MCF 10A (cell line): ENCODE measurements around the gene ACSS3. TPM values are rescaled to one million over a fixed set of nuclear protein-coding genes. Genes with fewer than 3 reads are reported as not detected.

Experiments used
- BruUV-seq: library from RNA; stranded (reverse); fragments of 400-500 nt; replicated peaks from 2 replicates; lab custom pipeline; 2021; lab: Mats Ljungman, UMichigan
- CTCF ChIA-PET: fragments of 300-600 bp; sonication (Branson Sonifier 250); formaldehyde crosslinking; extraction: SDS; loops from one replicate; lab custom pipeline; 2021; ENCODE audit warnings: antibody characterized with exemption, inconsistent platforms; lab: Yijun Ruan, JAX
- POLR2A ChIA-PET: fragments of 300-600, 350-650 bp; sonication (Branson Sonifier 250); formaldehyde crosslinking; extraction: SDS; loops from one replicate; lab custom pipeline; 2020; ENCODE audit warnings: antibody characterized with exemption, inconsistent platforms; lab: Yijun Ruan, JAX
- DNase-seq: peaks from one replicate; pipeline ENCODE4 v3.0.0-alpha.2; 2018; ENCODE audit not compliant: unreplicated experiment
- H3K27ac Mint-ChIP-seq: one replicate; pipeline ENCODE4 v1.8.0; 2022; ENCODE audit warnings: mild to moderate bottlenecking, low read depth, mixed read lengths; ENCODE audit not compliant: unreplicated experiment
- H3K27me3 Mint-ChIP-seq: one replicate; pipeline ENCODE4 v1.8.0; 2022; ENCODE audit warnings: mixed read lengths; ENCODE audit not compliant: insufficient read depth, unreplicated experiment
- H3K36me3 Mint-ChIP-seq: one replicate; pipeline ENCODE4 v1.8.0; 2022; ENCODE audit warnings: mild to moderate bottlenecking, moderate library complexity, mixed read lengths; ENCODE audit not compliant: insufficient read depth, unreplicated experiment
- H3K4me1 Mint-ChIP-seq: one replicate; pipeline ENCODE4 v1.8.0; 2022; ENCODE audit warnings: mixed read lengths; ENCODE audit not compliant: insufficient read depth, unreplicated experiment
- H3K4me3 Mint-ChIP-seq: one replicate; pipeline ENCODE4 v1.8.0; 2022; ENCODE audit warnings: mild to moderate bottlenecking, moderate library complexity, mixed read lengths; ENCODE audit not compliant: unreplicated experiment
- H3K9me3 Mint-ChIP-seq: one replicate; pipeline ENCODE4 v1.8.0; 2022; ENCODE audit warnings: mixed read lengths; ENCODE audit not compliant: unreplicated experiment
- intact Hi-C: fragments of 100-400 bp; cut with micrococcal nuclease; formaldehyde crosslinking; loops from 2 replicates; pipeline ENCODE4 v1.14.1; 2022
- total RNA-seq: library from RNA; stranded (reverse); gene quantifications from 2 replicates; pipeline ENCODE4 v1.2.3, GENCODE V29; 2022
- TF ChIP-seq, protein P1 (sequence below): fragments of 200-600 bp; IDR thresholded peaks from one replicate; pipeline ENCODE4 v1.8.0; 2022; ENCODE audit warnings: antibody characterized with exemption, mild to moderate bottlenecking; ENCODE audit not compliant: unreplicated experiment

ACSS3 gene
- total RNA-seq, 1 experiment from 2014 or later = not detected

DNA sequence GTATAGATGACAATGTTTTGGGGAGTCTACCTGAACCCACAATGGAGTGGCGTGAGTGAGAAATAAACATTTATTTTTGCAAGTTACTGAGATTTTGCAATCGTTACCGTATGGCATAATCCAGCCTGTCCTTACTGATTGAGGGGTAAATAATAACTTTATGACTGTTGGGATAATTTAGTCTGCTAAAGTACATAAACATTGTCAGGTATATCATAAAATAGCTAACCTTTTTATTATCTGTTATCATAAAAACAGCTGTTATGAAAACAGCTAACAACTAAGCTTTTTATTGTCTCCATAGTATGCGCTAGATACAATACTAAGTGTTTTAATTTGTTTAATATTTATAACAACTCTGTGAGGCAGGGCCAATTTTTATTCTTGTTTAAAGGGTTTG, 10.3 kb downstream of the ACSS3 start:
- TF ChIP-seq, protein P1, sequence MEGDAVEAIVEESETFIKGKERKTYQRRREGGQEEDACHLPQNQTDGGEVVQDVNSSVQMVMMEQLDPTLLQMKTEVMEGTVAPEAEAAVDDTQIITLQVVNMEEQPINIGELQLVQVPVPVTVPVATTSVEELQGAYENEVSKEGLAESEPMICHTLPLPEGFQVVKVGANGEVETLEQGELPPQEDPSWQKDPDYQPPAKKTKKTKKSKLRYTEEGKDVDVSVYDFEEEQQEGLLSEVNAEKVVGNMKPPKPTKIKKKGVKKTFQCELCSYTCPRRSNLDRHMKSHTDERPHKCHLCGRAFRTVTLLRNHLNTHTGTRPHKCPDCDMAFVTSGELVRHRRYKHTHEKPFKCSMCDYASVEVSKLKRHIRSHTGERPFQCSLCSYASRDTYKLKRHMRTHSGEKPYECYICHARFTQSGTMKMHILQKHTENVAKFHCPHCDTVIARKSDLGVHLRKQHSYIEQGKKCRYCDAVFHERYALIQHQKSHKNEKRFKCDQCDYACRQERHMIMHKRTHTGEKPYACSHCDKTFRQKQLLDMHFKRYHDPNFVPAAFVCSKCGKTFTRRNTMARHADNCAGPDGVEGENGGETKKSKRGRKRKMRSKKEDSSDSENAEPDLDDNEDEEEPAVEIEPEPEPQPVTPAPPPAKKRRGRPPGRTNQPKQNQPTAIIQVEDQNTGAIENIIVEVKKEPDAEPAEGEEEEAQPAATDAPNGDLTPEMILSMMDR = no peak
- CTCF ChIA-PET = no interaction called here
- Mint-ChIP-seq H3K4me1 (no peaks in the 10 kb centered on the region), H3K36me3 (no peaks in the 10 kb centered on the region), H3K9me3 (no peaks in the 10 kb centered on the region), H3K27ac (no peak overlapping the region), H3K4me3 (no peak overlapping the region), H3K27me3 (peaks cover 37% of the 10 kb centered on the region)
- DNase-seq = no peak
- POLR2A ChIA-PET = no interaction called here
- intact Hi-C loops = no loop called here
- BruUV-seq = no TSS peak

DNA sequence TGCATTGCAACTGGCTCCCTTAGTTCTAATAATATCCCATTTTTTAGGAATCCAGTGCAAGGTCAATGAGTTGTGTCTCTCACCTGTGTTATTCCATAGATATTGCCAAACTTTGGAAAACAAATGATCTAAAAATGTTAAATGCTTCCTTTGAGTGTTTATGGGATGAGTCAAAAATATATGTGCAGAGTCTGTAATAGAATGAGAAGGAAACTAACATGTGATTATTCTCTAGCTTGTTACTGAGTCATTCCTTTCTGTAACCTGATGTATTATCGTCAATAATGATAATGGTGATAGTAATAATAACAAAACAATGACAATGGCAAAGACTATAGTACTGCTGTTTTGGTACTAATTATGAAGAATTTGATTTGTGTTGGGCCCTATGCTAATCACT, 11.5 kb downstream of the ACSS3 start:
- Mint-ChIP-seq H3K36me3 (no peaks in the 10 kb centered on the region), H3K27me3 (peaks cover 39% of the 10 kb centered on the region), H3K4me1 (no peaks in the 10 kb centered on the region), H3K4me3 (no peak overlapping the region), H3K9me3 (no peaks in the 10 kb centered on the region), H3K27ac (no peak overlapping the region)
- CTCF ChIA-PET = no interaction called here
- no TSS peak for BruUV-seq
- no peak for DNase-seq
- POLR2A ChIA-PET = interaction anchor here (0.7 kb wide), 1 partner anchor 1089 kb away, joined by 3 read pairs; no protein-coding TSS in a partner anchor
- TF ChIP-seq, protein P1 = no peak
- intact Hi-C loops = no loop called here

DNA sequence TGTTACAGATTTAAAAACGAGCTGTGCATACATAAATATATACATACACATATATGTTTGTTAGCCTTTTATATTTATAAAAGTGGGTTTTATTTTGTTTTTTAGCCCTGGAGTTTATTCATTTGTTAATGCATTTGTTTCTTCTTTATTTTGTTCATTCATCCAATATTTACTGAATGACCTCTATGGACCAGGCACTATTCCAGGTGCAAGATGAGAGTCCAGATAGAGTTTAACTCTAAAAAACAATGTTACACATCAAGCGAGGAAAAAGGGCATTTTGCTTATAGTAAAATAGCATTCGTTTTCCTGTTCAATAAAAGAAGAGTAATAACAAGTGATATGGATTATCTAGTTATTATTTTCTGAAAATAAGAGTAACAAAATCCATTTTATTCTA, 14.2 kb downstream of the ACSS3 start:
- Mint-ChIP-seq H3K9me3 (no peaks in the 10 kb centered on the region), H3K4me3 (no peak overlapping the region), H3K27me3 (peaks cover 34% of the 10 kb centered on the region), H3K27ac (no peak overlapping the region), H3K4me1 (no peaks in the 10 kb centered on the region), H3K36me3 (no peaks in the 10 kb centered on the region)
- ChIA-PET CTCF (no interaction called here), POLR2A (no interaction called here)
- intact Hi-C loops = no loop called here
- DNase-seq = no peak
- BruUV-seq = no TSS peak
- TF ChIP-seq, protein P1 = no peak

DNA sequence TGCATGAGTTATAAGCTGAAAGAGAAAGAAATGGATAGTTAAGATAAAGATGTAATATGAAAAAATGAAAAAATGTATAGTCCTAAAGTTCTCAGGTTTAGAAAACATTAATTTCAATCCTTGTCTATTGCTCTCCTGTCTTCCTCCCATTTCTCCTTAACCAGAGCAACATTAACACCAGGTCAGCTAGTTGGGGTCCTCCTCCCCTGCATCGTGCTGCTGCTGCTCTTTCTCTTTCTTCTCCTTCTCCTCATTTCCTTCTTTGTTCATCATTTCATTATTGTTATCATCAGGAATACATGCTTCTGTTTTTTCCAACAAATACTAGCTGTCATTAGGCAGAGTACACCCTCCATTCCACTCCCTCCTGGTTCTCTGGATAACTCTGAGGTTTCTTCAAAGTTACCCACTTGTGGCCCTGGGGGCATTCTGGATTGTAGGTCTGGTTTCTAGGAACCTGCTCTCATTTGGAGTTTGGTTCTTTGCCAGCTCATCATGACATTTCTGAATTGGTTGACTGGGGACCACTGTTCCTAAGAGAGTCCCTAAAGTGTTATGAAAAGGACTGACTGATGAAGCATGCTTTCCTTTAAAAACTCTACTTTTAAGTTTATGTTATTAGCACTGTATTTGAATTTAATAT, 17.0 kb downstream of the ACSS3 start:
- POLR2A ChIA-PET = no interaction called here
- Mint-ChIP-seq H3K4me1 (no peaks in the 10 kb centered on the region), H3K27me3 (peaks cover 34% of the 10 kb centered on the region), H3K9me3 (no peaks in the 10 kb centered on the region), H3K27ac (no peak overlapping the region), H3K4me3 (no peak overlapping the region), H3K36me3 (no peaks in the 10 kb centered on the region)
- CTCF ChIA-PET = no interaction called here
- TF ChIP-seq, protein P1 = no peak
- BruUV-seq = no TSS peak
- no peak for DNase-seq
- intact Hi-C loops = no loop called here
